Activated naive CD8-positive, alpha-beta T cell treated with anti-CD3 and anti-CD28 coated beads for 36 hours (primary cell): ENCODE results near the gene MTM1. TPM values are rescaled to one million over a fixed set of nuclear protein-coding genes. Genes with fewer than 3 reads are reported as not detected.

Experiments
- DNase-seq: peaks from one replicate; pipeline ENCODE4 v3.0.0; 2021
- H3K27ac Mint-ChIP-seq: one replicate; pipeline ENCODE4 v1.8.0; 2022; ENCODE audit warnings: mild to moderate bottlenecking, moderate library complexity, mixed read lengths
- H3K27me3 Mint-ChIP-seq: one replicate; pipeline ENCODE4 v1.8.0; 2022; ENCODE audit warnings: mild to moderate bottlenecking, mixed read lengths
- H3K36me3 Mint-ChIP-seq: one replicate; pipeline ENCODE4 v1.8.0; 2021; ENCODE audit warnings: mild to moderate bottlenecking, mixed read lengths
- H3K4me1 Mint-ChIP-seq: one replicate; pipeline ENCODE4 v1.8.0; 2021; ENCODE audit warnings: mixed read lengths
- H3K4me3 Mint-ChIP-seq: one replicate; pipeline ENCODE4 v1.8.0; 2022; ENCODE audit warnings: mild to moderate bottlenecking, moderate library complexity, mixed read lengths
- H3K9me3 Mint-ChIP-seq: one replicate; pipeline ENCODE4 v1.8.0; 2022; ENCODE audit warnings: mixed read lengths
- total RNA-seq, 2 experiments: library from RNA; stranded (reverse); gene quantifications; one replicate each; pipeline ENCODE4 v1.2.3, GENCODE V29; 2021

Gene MTM1
- total RNA-seq, 2 experiments from 2014 or later = 11.6 to 12.8 TPM

DNA sequence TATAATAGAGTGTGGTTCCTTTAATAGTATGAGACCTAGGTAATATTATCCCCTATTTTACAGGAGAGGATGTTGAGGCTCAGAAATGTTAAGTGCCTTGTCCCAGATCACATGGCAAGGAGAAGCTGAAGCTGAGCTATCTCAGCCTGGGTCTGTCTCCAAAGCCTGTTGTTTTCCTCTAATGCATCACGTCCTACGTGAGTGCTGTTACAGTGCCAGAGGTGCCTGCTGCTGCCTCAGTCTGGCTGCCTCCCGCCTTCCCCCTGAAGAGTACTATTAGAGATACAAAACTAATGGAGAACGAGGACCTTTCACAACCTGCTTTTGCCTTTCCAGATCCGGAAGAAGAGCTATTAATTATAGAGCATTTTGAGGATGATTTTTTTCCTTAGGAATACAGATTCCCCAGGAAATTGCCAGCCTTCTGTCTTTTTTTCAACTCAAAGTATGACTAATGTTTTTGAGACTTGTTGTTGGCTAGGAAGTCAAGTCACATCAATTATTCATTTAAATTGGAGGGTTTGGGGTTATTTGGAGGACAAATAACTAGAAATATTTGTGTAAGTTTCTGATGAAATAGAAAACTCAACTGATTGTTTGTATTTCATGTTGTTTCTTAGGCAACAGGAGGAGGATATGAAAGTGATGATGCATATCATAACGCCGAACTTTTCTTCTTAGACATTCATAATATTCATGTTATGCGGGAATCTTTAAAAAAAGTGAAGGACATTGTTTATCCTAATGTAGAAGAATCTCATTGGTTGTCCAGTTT lies 80.9 kb downstream of the MTM1 start:
- no peak for DNase-seq
- Mint-ChIP-seq H3K4me1 (peaks cover 15% of the 10 kb centered on the region), H3K27ac (peak overlapping the region; percentile 3), H3K4me3 (no peak overlapping the region), H3K36me3 (peaks cover 14% of the 10 kb centered on the region), H3K9me3 (no peaks in the 10 kb centered on the region), H3K27me3 (no peaks in the 10 kb centered on the region)

DNA sequence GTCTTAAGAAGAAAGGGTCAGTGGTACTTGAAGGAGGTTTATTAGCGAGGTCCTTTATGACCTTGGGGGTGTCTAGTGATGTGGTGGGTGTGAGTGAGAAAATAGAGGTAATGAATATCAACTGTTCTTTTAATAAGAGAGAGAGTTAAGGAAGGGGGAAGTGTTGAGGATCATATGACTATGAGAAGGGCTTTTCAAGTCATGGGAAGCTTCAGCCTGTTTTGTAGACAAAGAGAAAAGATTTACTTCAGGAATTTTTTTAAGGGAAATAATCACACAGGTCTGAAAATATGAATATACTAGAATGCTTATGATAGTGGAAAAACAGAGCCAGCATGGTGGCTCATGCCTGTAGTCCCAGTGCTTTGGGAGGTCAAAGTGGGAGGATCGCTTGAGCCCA lies 83.5 kb downstream of the MTM1 start:
- H3K4me3 Mint-ChIP-seq = no peak overlapping the region
- H3K9me3 Mint-ChIP-seq = no peaks in the 10 kb centered on the region
- peaks cover 18% of the 10 kb centered on the region for H3K36me3 Mint-ChIP-seq
- H3K27me3 Mint-ChIP-seq = no peaks in the 10 kb centered on the region
- peaks cover 15% of the 10 kb centered on the region for H3K4me1 Mint-ChIP-seq
- peak overlapping the region; percentile 39 for H3K27ac Mint-ChIP-seq
- DNase-seq = no peak

DNA sequence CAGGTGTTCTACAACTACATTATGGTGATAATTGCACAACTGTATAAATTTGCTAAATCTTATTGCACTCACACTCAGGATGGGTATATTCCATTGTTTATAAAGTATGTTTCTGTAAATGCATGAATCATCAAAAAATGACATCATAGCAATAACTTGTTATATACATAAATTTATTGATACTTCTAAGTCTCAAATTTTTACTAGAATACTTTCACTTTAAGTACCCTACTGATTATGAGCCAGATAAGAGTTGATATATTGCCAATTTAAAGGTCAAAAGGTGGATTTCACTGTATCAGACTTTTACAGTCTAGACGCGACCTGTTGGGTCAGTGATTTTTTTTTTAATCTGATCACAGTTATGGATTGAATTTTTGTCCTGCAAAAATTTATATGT lies 87.4 kb downstream of the MTM1 start:
- peaks cover 4% of the 10 kb centered on the region for H3K4me1 Mint-ChIP-seq
- no peak for DNase-seq
- no peak overlapping the region for H3K4me3 Mint-ChIP-seq
- no peak overlapping the region for H3K27ac Mint-ChIP-seq
- peaks cover 11% of the 10 kb centered on the region for H3K36me3 Mint-ChIP-seq
- no peaks in the 10 kb centered on the region for H3K27me3 Mint-ChIP-seq
- no peaks in the 10 kb centered on the region for H3K9me3 Mint-ChIP-seq

DNA sequence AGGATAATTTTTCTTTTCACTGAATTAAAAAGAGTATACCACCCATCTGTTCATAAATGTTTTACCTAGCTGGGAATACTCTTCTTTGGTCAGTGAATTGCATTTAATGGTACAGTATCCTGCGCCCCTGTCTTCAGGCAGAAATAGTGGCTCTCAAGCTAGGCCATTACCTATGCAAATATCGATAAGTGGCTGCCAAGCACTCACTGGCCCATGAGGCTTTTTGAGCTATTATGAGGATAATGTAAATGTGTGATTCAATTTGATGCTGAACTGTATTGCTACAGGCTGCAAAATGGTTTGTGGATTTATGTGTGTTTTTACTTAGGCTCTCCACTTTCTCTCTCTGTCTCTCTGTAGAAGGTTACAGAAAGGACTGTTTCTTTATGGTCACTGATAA lies 94.7 kb downstream of the MTM1 start:
- Mint-ChIP-seq H3K27ac (no peak overlapping the region), H3K36me3 (peaks cover 23% of the 10 kb centered on the region), H3K9me3 (no peaks in the 10 kb centered on the region), H3K4me3 (no peak overlapping the region), H3K4me1 (no peaks in the 10 kb centered on the region), H3K27me3 (no peaks in the 10 kb centered on the region)
- DNase-seq = no peak

DNA sequence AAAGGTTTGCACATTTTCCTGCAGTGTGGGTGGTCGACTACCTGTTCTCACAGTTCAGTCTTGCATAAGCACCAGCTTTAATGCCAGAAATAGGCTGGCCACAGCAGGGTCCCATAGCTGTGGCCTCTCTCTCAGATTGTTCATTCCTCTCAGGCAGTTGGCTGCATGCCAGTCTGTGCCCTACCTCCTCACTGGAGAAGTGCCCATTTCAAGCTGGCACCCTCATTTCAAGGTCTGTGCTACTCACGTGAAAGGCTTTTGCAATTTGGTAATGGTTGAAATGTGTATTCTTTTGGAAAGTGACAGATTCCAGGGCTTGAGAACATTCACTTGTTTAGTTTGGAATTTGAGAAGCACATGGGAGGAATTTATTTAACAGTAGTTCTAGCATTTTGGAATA lies 95.9 kb downstream of the MTM1 start:
- Mint-ChIP-seq H3K9me3 (no peaks in the 10 kb centered on the region), H3K27me3 (no peaks in the 10 kb centered on the region), H3K4me3 (no peak overlapping the region), H3K4me1 (no peaks in the 10 kb centered on the region), H3K27ac (no peak overlapping the region), H3K36me3 (peaks cover 22% of the 10 kb centered on the region)
- DNase-seq = no peak

DNA sequence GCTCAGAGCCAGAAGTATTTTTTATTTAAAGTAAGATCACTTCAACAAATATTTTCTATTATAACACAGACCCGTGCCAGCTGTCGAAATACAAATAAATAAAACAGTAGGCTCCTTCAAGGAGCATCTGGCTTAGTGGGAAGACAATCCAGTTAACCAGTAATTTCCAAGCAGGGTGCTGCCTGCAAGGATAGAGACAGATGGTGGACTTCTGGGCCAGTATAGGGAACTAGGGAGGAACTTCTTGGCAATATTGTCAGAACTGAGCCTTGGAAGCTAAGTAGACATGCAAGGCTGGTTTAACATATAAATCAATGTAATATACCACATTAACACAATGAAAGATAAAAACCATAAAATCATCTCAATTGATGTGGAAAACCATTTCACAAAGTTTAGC lies 107.8 kb downstream of the MTM1 start:
- H3K27me3 Mint-ChIP-seq = no peaks in the 10 kb centered on the region
- no peaks in the 10 kb centered on the region for H3K9me3 Mint-ChIP-seq
- no peaks in the 10 kb centered on the region for H3K36me3 Mint-ChIP-seq
- H3K4me3 Mint-ChIP-seq = no peak overlapping the region
- no peaks in the 10 kb centered on the region for H3K4me1 Mint-ChIP-seq
- DNase-seq = no peak
- no peak overlapping the region for H3K27ac Mint-ChIP-seq

DNA sequence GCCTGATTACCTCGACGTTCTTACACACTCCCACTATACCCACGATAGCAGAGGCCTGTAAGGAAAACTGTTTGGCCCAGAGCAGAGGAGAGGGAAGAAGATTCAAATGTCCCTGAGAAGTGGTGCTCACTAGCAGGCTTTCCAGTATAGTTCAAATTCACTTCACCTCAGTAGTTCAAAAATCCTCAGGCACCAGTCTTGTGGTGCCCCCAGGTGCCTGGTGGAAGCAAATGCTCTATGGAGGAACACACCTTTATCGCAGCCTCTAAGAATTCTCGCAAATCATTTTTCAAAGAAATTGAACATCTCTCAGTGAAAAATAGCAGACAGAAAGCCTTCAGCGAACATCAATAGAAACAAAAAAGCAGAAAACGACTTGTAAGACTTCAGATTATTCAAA lies 112.6 kb downstream of the MTM1 start:
- Mint-ChIP-seq H3K27me3 (no peaks in the 10 kb centered on the region), H3K9me3 (no peaks in the 10 kb centered on the region), H3K4me3 (no peak overlapping the region), H3K4me1 (peaks cover 2% of the 10 kb centered on the region), H3K36me3 (no peaks in the 10 kb centered on the region), H3K27ac (no peak overlapping the region)
- no peak for DNase-seq

DNA sequence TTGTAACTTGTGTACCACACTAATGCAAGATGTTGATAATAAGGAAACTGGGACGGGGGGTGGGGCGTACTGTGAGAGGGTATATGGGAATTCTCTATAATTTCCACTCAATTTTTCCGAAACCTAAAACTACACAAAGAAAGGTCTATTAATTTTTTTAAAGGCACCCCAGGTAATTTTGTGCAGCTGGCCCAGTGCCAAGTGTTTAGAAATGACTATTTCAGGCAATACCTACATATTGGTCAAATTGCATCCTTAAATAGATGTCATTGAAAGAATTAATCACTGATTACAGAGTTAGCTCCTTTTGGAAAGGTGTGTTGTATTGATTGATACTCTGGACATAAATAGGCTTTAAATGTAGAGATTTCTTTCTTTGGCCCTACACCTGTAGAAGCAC lies 114.7 kb downstream of the MTM1 start:
- Mint-ChIP-seq H3K4me3 (no peak overlapping the region), H3K27me3 (no peaks in the 10 kb centered on the region), H3K9me3 (no peaks in the 10 kb centered on the region), H3K27ac (no peak overlapping the region), H3K36me3 (no peaks in the 10 kb centered on the region), H3K4me1 (peaks cover 4% of the 10 kb centered on the region)
- no peak for DNase-seq

DNA sequence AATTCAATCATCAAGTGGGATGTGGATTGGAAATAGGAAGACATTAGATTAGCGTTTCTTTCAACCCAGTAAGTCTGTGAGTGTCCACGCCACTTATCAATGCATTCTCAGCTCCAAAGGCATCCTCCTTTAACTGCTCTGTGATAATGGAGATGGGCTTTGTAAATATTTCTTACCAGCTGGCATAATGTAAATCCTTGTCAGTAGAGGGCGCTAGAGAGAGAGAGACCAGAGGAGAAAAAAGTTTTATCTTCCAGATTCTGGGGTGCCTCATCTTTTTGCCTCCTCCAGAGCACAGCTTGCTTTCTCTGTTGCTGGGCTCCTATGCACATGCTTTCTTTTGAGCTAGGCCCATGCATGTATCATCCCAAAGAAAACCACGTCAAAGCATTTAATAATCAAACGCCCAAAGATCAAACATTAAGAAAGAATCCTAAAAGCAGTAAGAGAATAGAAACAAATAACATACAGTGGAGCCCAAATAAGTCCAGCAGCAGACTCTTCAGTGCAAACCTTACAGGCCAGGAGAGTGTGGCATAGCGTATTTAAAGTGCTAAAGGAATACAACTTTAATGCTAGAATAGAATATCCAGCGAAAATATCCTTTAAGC lies 115.2 kb downstream of the MTM1 start:
- no peak for DNase-seq
- H3K4me1 Mint-ChIP-seq = peaks cover 9% of the 10 kb centered on the region
- no peaks in the 10 kb centered on the region for H3K9me3 Mint-ChIP-seq
- H3K36me3 Mint-ChIP-seq = no peaks in the 10 kb centered on the region
- H3K27me3 Mint-ChIP-seq = no peaks in the 10 kb centered on the region
- H3K4me3 Mint-ChIP-seq = no peak overlapping the region
- no peak overlapping the region for H3K27ac Mint-ChIP-seq

DNA sequence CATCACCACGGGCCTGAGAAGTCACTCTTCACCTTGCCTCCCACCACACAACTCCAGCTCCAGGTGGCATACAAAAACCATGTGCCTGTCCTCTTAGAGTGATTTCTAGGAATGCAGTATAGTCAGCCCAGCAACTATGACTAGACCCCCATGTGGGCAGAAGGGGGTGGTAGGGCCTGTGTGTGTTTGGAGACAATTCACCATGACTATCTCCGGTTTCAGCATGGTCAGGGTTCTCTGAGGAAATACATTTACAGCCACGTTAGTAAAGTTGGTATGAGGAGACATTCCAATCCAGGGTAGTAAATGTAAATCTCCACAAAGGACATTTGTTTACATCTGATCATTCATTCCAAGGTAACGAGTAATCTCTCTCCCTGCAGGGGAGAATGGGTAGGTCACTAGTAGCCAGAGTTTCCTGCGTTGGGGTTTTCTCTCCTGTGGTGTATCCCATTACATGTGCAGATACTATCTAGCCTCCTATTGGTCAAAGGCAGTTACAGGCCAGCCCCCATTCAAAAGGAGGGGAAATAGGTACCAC lies 120.6 kb downstream of the MTM1 start:
- H3K27me3 Mint-ChIP-seq = no peaks in the 10 kb centered on the region
- peaks cover 4% of the 10 kb centered on the region for H3K36me3 Mint-ChIP-seq
- peaks cover 30% of the 10 kb centered on the region for H3K4me1 Mint-ChIP-seq
- no peak overlapping the region for H3K27ac Mint-ChIP-seq
- H3K9me3 Mint-ChIP-seq = no peaks in the 10 kb centered on the region
- no peak for DNase-seq
- no peak overlapping the region for H3K4me3 Mint-ChIP-seq

DNA sequence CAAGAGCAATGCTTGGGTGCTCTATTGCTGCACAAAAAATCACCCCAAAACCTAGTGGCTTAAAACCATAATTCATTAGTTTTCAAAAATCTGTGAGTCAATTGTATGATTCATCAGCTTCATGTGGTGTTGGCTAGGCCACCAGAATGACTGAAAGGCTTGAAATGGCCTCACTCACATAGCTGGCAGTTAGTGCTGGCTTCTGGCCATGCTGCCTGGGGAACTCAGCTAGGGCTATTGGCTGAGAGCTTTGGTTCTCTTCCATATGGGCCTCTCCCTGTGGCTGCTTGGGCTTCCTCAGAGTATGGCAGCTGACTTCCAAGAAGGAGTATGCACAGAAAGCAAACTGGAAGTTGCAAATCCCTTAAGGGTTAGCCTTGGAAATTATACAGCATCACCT lies 121.7 kb downstream of the MTM1 start:
- H3K4me1 Mint-ChIP-seq = peaks cover 37% of the 10 kb centered on the region
- no peaks in the 10 kb centered on the region for H3K9me3 Mint-ChIP-seq
- peak overlapping the region; percentile 42 for H3K27ac Mint-ChIP-seq
- H3K36me3 Mint-ChIP-seq = peaks cover 8% of the 10 kb centered on the region
- no peaks in the 10 kb centered on the region for H3K27me3 Mint-ChIP-seq
- no peak overlapping the region for H3K4me3 Mint-ChIP-seq
- DNase-seq = no peak

DNA sequence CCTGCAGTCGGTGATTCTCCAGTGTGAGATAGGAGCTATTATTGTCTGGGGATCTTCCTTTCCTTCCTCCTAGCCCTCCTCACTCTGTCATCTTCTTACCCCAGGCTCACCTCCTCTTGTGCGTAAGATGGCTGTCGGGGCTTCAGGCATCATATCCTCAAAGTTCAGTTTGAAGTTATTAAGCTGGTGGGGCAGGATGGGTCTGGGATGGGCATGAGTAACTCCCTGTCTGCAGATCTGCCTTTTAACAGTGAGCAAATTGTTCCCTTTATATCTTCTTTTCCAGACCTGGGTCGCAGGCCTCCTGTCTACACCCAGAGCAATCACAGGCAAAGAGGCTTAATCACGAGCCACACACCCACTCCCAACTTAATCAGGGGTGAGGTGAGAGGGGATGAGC lies 123.9 kb downstream of the MTM1 start:
- peaks cover 18% of the 10 kb centered on the region for H3K36me3 Mint-ChIP-seq
- H3K4me3 Mint-ChIP-seq = peak overlapping the region; percentile 87
- no peaks in the 10 kb centered on the region for H3K9me3 Mint-ChIP-seq
- no peak for DNase-seq
- H3K27ac Mint-ChIP-seq = peak overlapping the region; percentile 94
- peaks cover 57% of the 10 kb centered on the region for H3K4me1 Mint-ChIP-seq
- no peaks in the 10 kb centered on the region for H3K27me3 Mint-ChIP-seq

DNA sequence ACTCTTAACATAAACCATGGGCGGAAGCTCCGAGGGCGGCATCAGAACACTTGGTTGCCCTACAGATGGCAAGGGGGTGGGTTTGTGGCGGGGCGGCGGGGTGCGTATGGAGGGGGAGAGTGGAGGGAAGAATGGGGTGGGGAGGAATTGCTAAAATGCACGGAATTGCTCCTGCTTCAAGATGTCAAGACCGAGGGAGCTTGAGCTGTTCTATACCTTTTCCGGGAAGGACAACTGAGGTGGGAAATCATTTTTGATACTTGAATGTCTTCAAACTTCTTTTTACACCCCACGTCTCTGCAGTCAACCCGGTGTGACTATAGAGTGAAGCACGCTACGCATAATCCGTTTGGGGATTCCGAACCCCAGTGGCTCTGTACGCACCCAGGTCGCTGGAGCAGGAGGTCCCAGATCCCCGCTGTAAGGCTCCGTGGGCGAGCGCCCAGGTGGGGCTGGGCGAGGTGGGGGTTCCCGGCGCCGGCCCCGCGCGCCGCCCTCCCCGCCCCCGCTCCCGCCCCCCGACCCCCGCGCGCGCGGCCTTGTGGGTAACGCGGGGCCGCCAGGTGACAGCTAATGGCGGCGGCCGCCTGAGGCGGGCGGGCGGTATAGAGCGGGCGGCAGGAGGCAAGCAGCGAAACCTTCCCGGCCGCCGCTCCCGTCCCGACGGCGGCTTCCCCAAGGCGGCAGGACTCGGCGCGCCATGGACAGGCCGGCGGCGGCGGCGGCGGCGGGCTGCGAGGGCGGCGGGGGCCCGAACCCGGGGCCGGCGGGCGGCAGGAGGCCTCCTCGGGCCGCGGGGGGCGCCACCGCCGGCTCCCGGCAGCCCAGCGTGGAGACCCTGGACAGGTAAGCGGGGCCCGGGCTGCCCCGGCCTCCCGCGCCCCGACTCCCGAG lies 124.7 kb downstream of the MTM1 start, which contains the start of gene MTMR1:
Gene MTMR1 (plus strand): TSS at position 566 of the 894 bp plus-strand sequence. CDS start 135 bp downstream, at position 701.
- peak within 1 kb of the TSS; percentile 96 for H3K27ac Mint-ChIP-seq
- peak; percentile 64 for DNase-seq
- H3K27me3 Mint-ChIP-seq = no peaks in the 10 kb centered on the region
- H3K4me1 Mint-ChIP-seq = peaks cover 61% of the 10 kb centered on the region
- peaks cover 23% of the 10 kb centered on the region for H3K36me3 Mint-ChIP-seq
- no peaks in the 10 kb centered on the region for H3K9me3 Mint-ChIP-seq
- H3K4me3 Mint-ChIP-seq = peak within 1 kb of the TSS; percentile 89

DNA sequence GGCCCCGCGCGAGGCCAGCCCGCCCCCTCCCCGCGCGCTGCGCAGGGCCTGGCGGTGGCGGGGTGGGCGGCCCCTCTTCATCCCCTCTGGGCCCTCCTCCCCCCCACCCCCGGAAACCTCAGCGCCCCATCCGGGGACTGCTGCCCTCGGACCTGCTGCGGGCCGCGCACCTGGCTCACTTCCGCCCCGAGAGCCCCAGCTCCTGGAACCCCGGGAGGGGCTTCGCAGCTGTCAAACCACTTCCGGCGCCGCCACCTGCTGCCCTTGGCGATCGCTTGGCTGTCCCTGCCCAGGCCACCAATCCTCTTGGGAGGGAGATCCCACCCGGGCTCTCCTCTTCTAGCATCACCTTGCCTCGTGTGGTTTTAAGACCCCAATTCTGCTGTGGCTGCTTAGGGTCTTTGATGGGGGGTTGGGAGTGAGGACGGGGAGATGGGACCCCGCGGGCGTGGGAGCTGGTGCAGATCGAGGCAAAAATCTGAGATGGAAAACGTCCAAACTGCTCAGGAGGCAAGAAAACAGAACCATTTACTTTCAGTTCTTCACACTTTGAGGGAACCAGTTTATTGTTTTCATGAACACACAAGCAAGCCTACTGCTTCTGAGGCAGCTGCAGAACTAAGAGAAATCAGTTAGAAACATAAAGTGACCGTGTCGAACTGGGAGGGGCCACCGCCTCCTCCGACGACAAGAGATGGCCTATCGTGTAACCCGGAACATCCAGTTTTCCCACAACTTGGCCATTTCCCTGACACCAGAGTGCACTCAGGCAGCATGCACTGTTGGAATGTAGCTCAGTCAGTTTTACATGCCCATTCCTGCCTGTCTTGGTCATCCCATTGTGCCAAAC lies 125.5 kb downstream of the MTM1 start:
- peaks cover 53% of the 10 kb centered on the region for H3K4me1 Mint-ChIP-seq
- H3K27ac Mint-ChIP-seq = peak overlapping the region; percentile 96
- peaks cover 23% of the 10 kb centered on the region for H3K36me3 Mint-ChIP-seq
- no peaks in the 10 kb centered on the region for H3K27me3 Mint-ChIP-seq
- no peaks in the 10 kb centered on the region for H3K9me3 Mint-ChIP-seq
- peak overlapping the region; percentile 89 for H3K4me3 Mint-ChIP-seq
- DNase-seq = peak; percentile 73
